ENCODE measurements around the gene GLIPR2.

- no peak for TF ChIP-seq CTCF (IDR thresholded peaks at IDR 0.05)
- no peak for TF ChIP-seq POLR2A (IDR thresholded peaks at IDR 0.05)
These were observed 32.6 kb downstream of the GLIPR2 start, which contains the start of gene CCIN for GRCh38 chr9:36169166-36169565.
